ENCODE measurements around the gene KCNG3.

Gene KCNG3

GRCh38 chr2:42421601-42422239 is 72.1 kb downstream of the KCNG3 start:
- H3K4me3 ChIP-seq (ENCODE audit: low read depth, low read length): no peak overlapping the region
- DNase-seq (ENCODE audit: low read depth): no peak
- TF ChIP-seq, protein P1, sequence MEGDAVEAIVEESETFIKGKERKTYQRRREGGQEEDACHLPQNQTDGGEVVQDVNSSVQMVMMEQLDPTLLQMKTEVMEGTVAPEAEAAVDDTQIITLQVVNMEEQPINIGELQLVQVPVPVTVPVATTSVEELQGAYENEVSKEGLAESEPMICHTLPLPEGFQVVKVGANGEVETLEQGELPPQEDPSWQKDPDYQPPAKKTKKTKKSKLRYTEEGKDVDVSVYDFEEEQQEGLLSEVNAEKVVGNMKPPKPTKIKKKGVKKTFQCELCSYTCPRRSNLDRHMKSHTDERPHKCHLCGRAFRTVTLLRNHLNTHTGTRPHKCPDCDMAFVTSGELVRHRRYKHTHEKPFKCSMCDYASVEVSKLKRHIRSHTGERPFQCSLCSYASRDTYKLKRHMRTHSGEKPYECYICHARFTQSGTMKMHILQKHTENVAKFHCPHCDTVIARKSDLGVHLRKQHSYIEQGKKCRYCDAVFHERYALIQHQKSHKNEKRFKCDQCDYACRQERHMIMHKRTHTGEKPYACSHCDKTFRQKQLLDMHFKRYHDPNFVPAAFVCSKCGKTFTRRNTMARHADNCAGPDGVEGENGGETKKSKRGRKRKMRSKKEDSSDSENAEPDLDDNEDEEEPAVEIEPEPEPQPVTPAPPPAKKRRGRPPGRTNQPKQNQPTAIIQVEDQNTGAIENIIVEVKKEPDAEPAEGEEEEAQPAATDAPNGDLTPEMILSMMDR (IDR thresholded peaks at IDR 0.05; ENCODE audit: insufficient read depth, low read depth, low read length, missing control alignments): no peak

- H3K4me3 ChIP-seq (ENCODE audit: low read depth, low read length): no peak overlapping the region
- TF ChIP-seq, protein P1 (IDR thresholded peaks at IDR 0.05; ENCODE audit: insufficient read depth, low read depth, low read length, missing control alignments): no peak
Measured at GRCh38 chr2:42421157-42421485, 72.7 kb downstream of the KCNG3 start.

DNA sequence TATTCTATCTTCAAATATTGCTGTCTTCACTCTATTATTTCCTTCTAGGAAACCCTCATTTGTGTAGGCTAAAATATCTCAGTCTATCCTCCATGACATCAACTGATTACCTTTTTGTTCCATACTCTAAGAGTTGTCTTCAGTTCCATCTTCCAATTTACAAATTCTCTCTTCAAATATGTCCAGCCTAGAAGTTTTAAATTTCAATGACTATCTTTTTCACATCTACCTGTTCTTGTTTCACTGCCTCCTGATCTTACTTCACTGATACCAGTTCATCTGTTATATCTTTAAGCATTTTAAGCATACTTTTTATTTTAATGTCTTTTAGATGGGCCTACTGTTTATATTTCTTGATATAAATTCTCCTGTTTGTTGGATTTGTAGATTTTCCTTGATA is 79.1 kb downstream of the KCNG3 start:
- no peak for DNase-seq (ENCODE audit: low read depth)
- no peak overlapping the region for H3K4me3 ChIP-seq (ENCODE audit: low read depth, low read length)
- TF ChIP-seq, protein P1 (IDR thresholded peaks at IDR 0.05; ENCODE audit: insufficient read depth, low read depth, low read length, missing control alignments): no peak

More at GRCh38 chr2:42421157-42421485, 72.7 kb downstream of the KCNG3 start:
- DNase-seq (ENCODE audit: low read depth): no peak

DNA sequence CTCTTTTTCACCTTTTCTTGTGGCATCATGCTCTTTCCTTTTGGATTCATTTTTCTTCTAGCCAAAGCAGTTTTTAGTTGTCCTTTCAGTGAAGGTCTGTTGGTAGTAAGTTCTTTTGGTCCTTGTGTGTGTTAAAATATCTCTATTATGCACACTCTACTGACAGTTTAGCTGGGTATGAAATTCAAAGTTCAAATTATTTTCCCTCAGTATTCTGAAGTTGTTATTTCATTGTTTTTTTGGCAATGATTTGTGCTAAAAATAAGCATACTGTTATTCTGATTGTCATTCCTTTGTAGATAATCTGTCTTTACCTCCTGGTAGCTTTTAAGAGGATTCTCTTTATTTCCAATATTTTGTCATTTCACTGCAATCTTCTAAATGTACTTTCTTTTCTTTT is 79.6 kb downstream of the KCNG3 start:
- TF ChIP-seq, protein P1 (IDR thresholded peaks at IDR 0.05; ENCODE audit: insufficient read depth, low read depth, low read length, missing control alignments): no peak
- no peak for DNase-seq (ENCODE audit: low read depth)
- no peak overlapping the region for H3K4me3 ChIP-seq (ENCODE audit: low read depth, low read length)

- no peak overlapping the region for H3K4me3 ChIP-seq (ENCODE audit: low read depth, low read length)
- TF ChIP-seq, protein P1 (IDR thresholded peaks at IDR 0.05; ENCODE audit: insufficient read depth, low read depth, low read length, missing control alignments): no peak
- DNase-seq (ENCODE audit: low read depth): no peak
Measured at GRCh38 chr2:42410742-42411514, 82.9 kb downstream of the KCNG3 start.

GRCh38 chr2:42408009-42408408 is 85.8 kb downstream of the KCNG3 start:
- H3K4me3 ChIP-seq (ENCODE audit: low read depth, low read length): no peak overlapping the region
- no peak for DNase-seq (ENCODE audit: low read depth)
- TF ChIP-seq, protein P1 (IDR thresholded peaks at IDR 0.05; ENCODE audit: insufficient read depth, low read depth, low read length, missing control alignments): no peak

Measured in GM12865 (cell line).